Liver (tissue), 3 donors: Measurements from ENCODE around the gene BTG2.

ENCODE experiments used
- ATF3 ChIP-seq: IDR thresholded peaks from 2 replicates; pipeline ENCODE4 v1.6.1; 2016; ENCODE audit warnings: antibody characterized with exemption
- REST ChIP-seq: IDR thresholded peaks from 2 replicates; pipeline ENCODE4 v1.6.1; 2016; ENCODE audit warnings: antibody characterized with exemption, mild to moderate bottlenecking
- TF ChIP-seq, protein P1 (sequence below): fragments of 150-350 bp; IDR thresholded peaks from 2 replicates; pipeline ENCODE4 v1.5.1; 2017; ENCODE audit warnings: improper control_type of control experiment, low read depth, low read length; ENCODE audit not compliant: missing input control
- donor health status: healthy.
- donor health status: healthy.

DNA sequence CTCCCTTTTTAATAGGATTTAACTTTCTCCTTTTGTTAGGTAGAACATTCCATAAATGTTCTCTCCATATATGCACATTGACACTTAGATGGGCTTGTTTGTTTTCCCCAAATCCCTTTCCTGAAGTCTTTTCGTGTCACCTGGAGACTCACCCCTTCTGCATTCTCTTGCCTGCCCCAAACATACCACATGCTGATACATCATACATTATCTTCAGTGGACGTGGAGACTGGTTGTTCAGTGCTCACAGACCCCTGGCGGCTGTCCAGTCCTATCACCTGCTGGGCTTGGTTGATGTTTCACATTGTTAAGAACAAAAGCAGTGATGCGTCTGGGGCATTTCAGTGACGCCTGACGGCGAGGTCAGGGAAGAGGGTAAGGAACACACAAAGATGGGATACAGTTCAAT is 23.4 kb downstream of the BTG2 start:
- TF ChIP-seq, protein P1, sequence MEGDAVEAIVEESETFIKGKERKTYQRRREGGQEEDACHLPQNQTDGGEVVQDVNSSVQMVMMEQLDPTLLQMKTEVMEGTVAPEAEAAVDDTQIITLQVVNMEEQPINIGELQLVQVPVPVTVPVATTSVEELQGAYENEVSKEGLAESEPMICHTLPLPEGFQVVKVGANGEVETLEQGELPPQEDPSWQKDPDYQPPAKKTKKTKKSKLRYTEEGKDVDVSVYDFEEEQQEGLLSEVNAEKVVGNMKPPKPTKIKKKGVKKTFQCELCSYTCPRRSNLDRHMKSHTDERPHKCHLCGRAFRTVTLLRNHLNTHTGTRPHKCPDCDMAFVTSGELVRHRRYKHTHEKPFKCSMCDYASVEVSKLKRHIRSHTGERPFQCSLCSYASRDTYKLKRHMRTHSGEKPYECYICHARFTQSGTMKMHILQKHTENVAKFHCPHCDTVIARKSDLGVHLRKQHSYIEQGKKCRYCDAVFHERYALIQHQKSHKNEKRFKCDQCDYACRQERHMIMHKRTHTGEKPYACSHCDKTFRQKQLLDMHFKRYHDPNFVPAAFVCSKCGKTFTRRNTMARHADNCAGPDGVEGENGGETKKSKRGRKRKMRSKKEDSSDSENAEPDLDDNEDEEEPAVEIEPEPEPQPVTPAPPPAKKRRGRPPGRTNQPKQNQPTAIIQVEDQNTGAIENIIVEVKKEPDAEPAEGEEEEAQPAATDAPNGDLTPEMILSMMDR = no peak
- TF ChIP-seq REST = no peak
- TF ChIP-seq ATF3 = no peak
